PC-3 (cell line): ENCODE data around the gene GLRX5. TPM values are rescaled to one million over a fixed set of nuclear protein-coding genes. Genes with fewer than 3 reads are reported as not detected.

Experiments used
- ATAC-seq: fragments of 200-7000 bp; cut with Tn5 transposase; 2 replicates; pipeline ENCODE4 v1.9.1; 2020; ENCODE audit warnings: mild to moderate bottlenecking, moderate library complexity
- BruUV-seq: library from RNA; stranded (reverse); fragments of 400-500 nt; replicated peaks from 2 replicates; lab custom pipeline; 2021; lab: Mats Ljungman, UMichigan
- CTCF ChIA-PET: fragments of 300-600 bp; sonication (Branson Sonifier 250); formaldehyde crosslinking; loops from one replicate; lab custom pipeline; 2022; ENCODE audit warnings: antibody characterized with exemption; lab: Charles Lee
- POLR2A ChIA-PET: fragments of 300-600 bp; sonication (Branson Sonifier 250); formaldehyde crosslinking; loops from one replicate; lab custom pipeline; 2022; ENCODE audit warnings: antibody characterized with exemption; ENCODE audit not compliant: unreplicated experiment; lab: Charles Lee
- DNase-seq: peaks from one replicate; pipeline ENCODE4 v3.0.0-alpha.2; 2015
- H2AFZ ChIP-seq: fragments of 300-600 bp; sonication (generic); 2 replicates; pipeline ENCODE4 v1.6.0; 2016; ENCODE audit warnings: antibody characterized with exemption, low read length
- H3F3A ChIP-seq: fragments of 300-600 bp; sonication (generic); one replicate; pipeline ENCODE4 v1.6.0; 2017; ENCODE audit warnings: antibody characterized with exemption, low read length, control low read depth, mild to moderate bottlenecking; ENCODE audit not compliant: unreplicated experiment
- H3K27ac ChIP-seq: fragments of 300-600 bp; sonication (generic); 2 replicates; pipeline ENCODE4 v1.5.1; 2016; ENCODE audit warnings: mild to moderate bottlenecking, low read length
- H3K27me3 ChIP-seq: fragments of 300-600 bp; sonication (generic); 2 replicates; pipeline ENCODE4 v1.6.1; 2016; ENCODE audit warnings: low read length, mixed read lengths
- H3K36me3 ChIP-seq: fragments of 300-600 bp; sonication (generic); 2 replicates; pipeline ENCODE4 v1.6.1; 2016; ENCODE audit warnings: low read depth, mixed run types, low read length, mixed read lengths
- H3K4me1 ChIP-seq: fragments of 300-600 bp; sonication (generic); 2 replicates; pipeline ENCODE4 v1.5.1; 2016; ENCODE audit warnings: low read length; ENCODE audit not compliant: insufficient read depth
- H3K4me2 ChIP-seq: fragments of 300-600 bp; sonication (generic); 2 replicates; pipeline ENCODE4 v1.6.0; 2016; ENCODE audit warnings: low read length
- H3K4me3 ChIP-seq: fragments of 300-600 bp; sonication (generic); 2 replicates; pipeline ENCODE4 v1.5.1; 2016; ENCODE audit warnings: mild to moderate bottlenecking, low read length, mixed read lengths
- H3K79me2 ChIP-seq: fragments of 300-600 bp; sonication (generic); 2 replicates; pipeline ENCODE4 v1.6.1; 2017; ENCODE audit warnings: low read length, mixed read lengths
- H3K9ac ChIP-seq: fragments of 300-600 bp; sonication (generic); 2 replicates; pipeline ENCODE4 v1.6.0; 2016; ENCODE audit warnings: mild to moderate bottlenecking, low read length
- H3K9me2 ChIP-seq: fragments of 300-600 bp; sonication (generic); replicated peaks from 2 replicates; pipeline ENCODE4 v1.6.1; 2016; ENCODE audit warnings: mixed run types, low read length, mixed read lengths
- H3K9me3 ChIP-seq: fragments of 300-600 bp; sonication (generic); 2 replicates; pipeline ENCODE4 v1.6.1; 2016; ENCODE audit warnings: low read length, mixed read lengths
- H4K20me1 ChIP-seq: fragments of 300-600 bp; sonication (generic); 2 replicates; pipeline ENCODE4 v1.6.1; 2016; ENCODE audit warnings: low read length, mixed read lengths
- CTCF ChIP-seq: fragments of 300-600 bp; sonication (generic); conservative IDR thresholded peaks from 2 replicates; pipeline ENCODE4 v1.5.1; 2017; ENCODE audit warnings: antibody characterized with exemption, low read depth, mild to moderate bottlenecking, low read length
- EZH2 ChIP-seq: fragments of 300-600 bp; sonication (generic); IDR thresholded peaks from one replicate; pipeline ENCODE4 v1.6.1; 2017; ENCODE audit warnings: antibody characterized with exemption, mild to moderate bottlenecking, low read length; ENCODE audit not compliant: unreplicated experiment
- EZH2phosphoT487 ChIP-seq: fragments of 300-600 bp; sonication (generic); IDR thresholded peaks from 2 replicates; pipeline ENCODE4 v1.6.1; 2018; ENCODE audit warnings: mild to moderate bottlenecking, antibody characterized with exemption, low read length, borderline replicate concordance
- intact Hi-C: fragments of 100-400 bp; cut with micrococcal nuclease; formaldehyde crosslinking; loops from 2 replicates; pipeline ENCODE4 v1.9.0; 2023
- total RNA-seq: library from RNA; depleted of rRNA; stranded (reverse); fragments of >200 nt; gene quantifications from 2 replicates; pipeline ENCODE4 v1.2.3, GENCODE V29; 2014

Gene GLRX5
- total RNA-seq, 1 experiment from 2014 or later = 60.0 TPM

- ATAC-seq (no peak), DNase-seq (no peak)
- no peak overlapping the region for H3K4me2 ChIP-seq
- H3K27ac ChIP-seq = no peak overlapping the region
- H3K27me3 ChIP-seq = no peaks in the 10 kb centered on the region
- no peak overlapping the region for H3K9ac ChIP-seq
- no peaks in the 10 kb centered on the region for H3K9me3 ChIP-seq
- no peaks in the 10 kb centered on the region for H3K9me2 ChIP-seq
- TF ChIP-seq EZH2phosphoT487 (no peak), CTCF (no peak), EZH2 (no peak)
- no peaks in the 10 kb centered on the region for H4K20me1 ChIP-seq
- intact Hi-C loops = loop anchor here (10.0 kb wide), 1 partner anchor 48 kb away; the partner anchor contains the start of gene GLRX5
- H3K4me3 ChIP-seq = no peak overlapping the region
- no TSS peak for BruUV-seq
- H3F3A ChIP-seq = no peaks in the 10 kb centered on the region
- peaks cover 16% of the 10 kb centered on the region for H3K4me1 ChIP-seq
- H3K79me2 ChIP-seq = no peaks in the 10 kb centered on the region
- ChIA-PET CTCF (no interaction called here), POLR2A (no interaction called here)
- no peak overlapping the region for H2AFZ ChIP-seq
- H3K36me3 ChIP-seq = no peaks in the 10 kb centered on the region
These were observed 47.8 kb upstream of the GLRX5 start for GRCh38 chr14:95486875-95487668.

- H3K9ac ChIP-seq = no peak overlapping the region
- no peaks in the 10 kb centered on the region for H3F3A ChIP-seq
- DNase-seq (no peak), ATAC-seq (no peak)
- H3K4me3 ChIP-seq = no peak overlapping the region
- no peaks in the 10 kb centered on the region for H3K79me2 ChIP-seq
- H3K9me3 ChIP-seq = no peaks in the 10 kb centered on the region
- H4K20me1 ChIP-seq = no peaks in the 10 kb centered on the region
- H3K4me1 ChIP-seq = peaks cover 14% of the 10 kb centered on the region
- intact Hi-C loops = loop anchor here (10.0 kb wide), 1 partner anchor 47 kb away; the partner anchor contains the start of gene GLRX5
- no peaks in the 10 kb centered on the region for H3K9me2 ChIP-seq
- POLR2A ChIA-PET = no interaction called here
- no peaks in the 10 kb centered on the region for H3K27me3 ChIP-seq
- CTCF ChIA-PET = no interaction called here
- no peak overlapping the region for H2AFZ ChIP-seq
- TF ChIP-seq EZH2 (no peak), EZH2phosphoT487 (no peak), CTCF (no peak)
- BruUV-seq = no TSS peak
- no peaks in the 10 kb centered on the region for H3K36me3 ChIP-seq
- no peak overlapping the region for H3K4me2 ChIP-seq
- H3K27ac ChIP-seq = no peak overlapping the region
These were observed 47.2 kb upstream of the GLRX5 start for GRCh38 chr14:95487669-95488084.
